HEK293 (cell line): ENCODE data around the gene TSPEAR.

Source experiments
- CTCF ChIA-PET: fragments of 350-600 bp; formaldehyde crosslinking; extraction: SDS; loops from one replicate; lab custom pipeline; 2021; ENCODE audit warnings: antibody characterized with exemption; lab: Yijun Ruan, JAX
- POLR2A ChIA-PET: fragments of 300-600 bp; formaldehyde crosslinking; extraction: SDS; loops from one replicate; lab custom pipeline; 2020; ENCODE audit warnings: antibody characterized with exemption, inconsistent platforms; lab: Yijun Ruan, JAX
- H3K27ac ChIP-seq: fragments of 200-500 bp; sonication (Bioruptor generic); 2 replicates; pipeline ENCODE4 v1.5.1; 2014; ENCODE audit warnings: low read depth, low read length, control low read depth, inconsistent platforms; ENCODE audit errors: extremely low read depth
- H3K36me3 ChIP-seq, 2 experiments: fragments of 200-500 bp in 1 of 2; sonication (Bioruptor generic) in 1 of 2; 1 replicate in 1 of 2; 2 replicates in 1 of 2; pipeline ENCODE4 v1.5.1; 2014 to 2017; ENCODE audit warnings: inconsistent platforms in 2 of 2, low read length in 2 of 2; ENCODE audit not compliant: control insufficient read depth in 2 of 2, insufficient read depth in 1 of 2
- H3K4me1 ChIP-seq: fragments of 200-500 bp; sonication (Bioruptor generic); 2 replicates; pipeline ENCODE4 v1.5.1; 2014; ENCODE audit warnings: mild to moderate bottlenecking, low read length, inconsistent platforms; ENCODE audit not compliant: control insufficient read depth, insufficient read depth
- H3K4me3 ChIP-seq: 2 replicates; pipeline ENCODE4 v1.5.1; 2011; ENCODE audit warnings: low read depth, mild to moderate bottlenecking, control low read depth, low read length, moderate library complexity
- H3K9me3 ChIP-seq: fragments of 200-500 bp; sonication (Bioruptor generic); 2 replicates; pipeline ENCODE4 v1.5.1; 2014; ENCODE audit warnings: low read depth, low read length, inconsistent platforms; ENCODE audit not compliant: control insufficient read depth, insufficient read depth
- BCL11B ChIP-seq: fragments of 450-650 bp; formaldehyde crosslinking; IDR thresholded peaks from 2 replicates; pipeline ENCODE4 v1.5.1; 2016; ENCODE audit warnings: low read depth, missing biosample characterization, missing genetic modification characterization
- EGR2 ChIP-seq: fragments of 450-650 bp; formaldehyde crosslinking; IDR thresholded peaks from 2 replicates; pipeline ENCODE4 v1.5.1; 2016; ENCODE audit warnings: low read depth, missing biosample characterization, missing genetic modification characterization
- ZFHX2 ChIP-seq: fragments of 450-650 bp; formaldehyde crosslinking; conservative IDR thresholded peaks from 2 replicates; pipeline ENCODE4 v1.5.1; 2016; ENCODE audit warnings: missing biosample characterization, missing genetic modification characterization
- ZNF10 ChIP-seq: fragments of 450-650 bp; formaldehyde crosslinking; IDR thresholded peaks from 2 replicates; pipeline ENCODE4 v1.5.1; 2017; ENCODE audit warnings: missing biosample characterization, missing genetic modification characterization
- ZNF112 ChIP-seq: fragments of 450-650 bp; formaldehyde crosslinking; IDR thresholded peaks from 2 replicates; pipeline ENCODE4 v1.5.0; 2017; ENCODE audit warnings: missing biosample characterization, missing genetic modification characterization
- ZNF121 ChIP-seq: fragments of 450-650 bp; formaldehyde crosslinking; IDR thresholded peaks from 2 replicates; pipeline ENCODE4 v1.5.1; 2016; ENCODE audit warnings: missing biosample characterization, missing genetic modification characterization
- ZNF311 ChIP-seq: fragments of 450-650 bp; formaldehyde crosslinking; IDR thresholded peaks from 2 replicates; pipeline ENCODE4 v1.5.1; 2017; ENCODE audit warnings: missing biosample characterization, missing genetic modification characterization, borderline replicate concordance
- ZNF433 ChIP-seq: fragments of 450-650 bp; formaldehyde crosslinking; IDR thresholded peaks from 2 replicates; pipeline ENCODE4 v1.5.1; 2016; ENCODE audit warnings: missing biosample characterization, missing genetic modification characterization, low read depth
- ZNF501 ChIP-seq: fragments of 450-650 bp; formaldehyde crosslinking; IDR thresholded peaks from 2 replicates; pipeline ENCODE4 v1.5.1; 2016; ENCODE audit warnings: missing biosample characterization, missing genetic modification characterization
- ZNF768 ChIP-seq: fragments of 450-650 bp; formaldehyde crosslinking; IDR thresholded peaks from 2 replicates; pipeline ENCODE4 v1.5.1; 2018; ENCODE audit warnings: missing biosample characterization, mild to moderate bottlenecking, missing genetic modification characterization
- ZNF777 ChIP-seq: fragments of 450-650 bp; formaldehyde crosslinking; IDR thresholded peaks from 2 replicates; pipeline ENCODE4 v1.5.1; 2017; ENCODE audit warnings: missing biosample characterization, missing genetic modification characterization, borderline replicate concordance
- ZNF791 ChIP-seq: fragments of 450-650 bp; formaldehyde crosslinking; IDR thresholded peaks from 2 replicates; pipeline ENCODE4 v1.5.1; 2016; ENCODE audit warnings: missing biosample characterization, missing genetic modification characterization
- ZXDB ChIP-seq: fragments of 450-650 bp; formaldehyde crosslinking; IDR thresholded peaks from 2 replicates; pipeline ENCODE4 v1.5.1; 2016; ENCODE audit warnings: missing biosample characterization, missing genetic modification characterization
- TF ChIP-seq, protein P1 (sequence below): fragments of 450-650 bp; formaldehyde crosslinking; IDR thresholded peaks from 2 replicates; pipeline ENCODE4 v1.5.1; 2016; ENCODE audit warnings: missing biosample characterization, missing genetic modification characterization
- TF ChIP-seq, protein P2 (sequence below): sonication (generic); formaldehyde crosslinking; IDR thresholded peaks from 2 replicates; pipeline ENCODE4 v1.8.1; 2022; ENCODE audit warnings: mild to moderate bottlenecking, moderate library complexity, missing genetic modification reagents
- TF ChIP-seq, protein P3 (sequence below): fragments of 450-650 bp; formaldehyde crosslinking; IDR thresholded peaks from 2 replicates; pipeline ENCODE4 v1.5.1; 2016; ENCODE audit warnings: missing biosample characterization, missing genetic modification characterization
- TF ChIP-seq, protein P4 (sequence below): fragments of 450-650 bp; formaldehyde crosslinking; IDR thresholded peaks from 2 replicates; pipeline ENCODE4 v1.5.1; 2016; ENCODE audit warnings: missing biosample characterization, missing genetic modification characterization

Gene TSPEAR

DNA sequence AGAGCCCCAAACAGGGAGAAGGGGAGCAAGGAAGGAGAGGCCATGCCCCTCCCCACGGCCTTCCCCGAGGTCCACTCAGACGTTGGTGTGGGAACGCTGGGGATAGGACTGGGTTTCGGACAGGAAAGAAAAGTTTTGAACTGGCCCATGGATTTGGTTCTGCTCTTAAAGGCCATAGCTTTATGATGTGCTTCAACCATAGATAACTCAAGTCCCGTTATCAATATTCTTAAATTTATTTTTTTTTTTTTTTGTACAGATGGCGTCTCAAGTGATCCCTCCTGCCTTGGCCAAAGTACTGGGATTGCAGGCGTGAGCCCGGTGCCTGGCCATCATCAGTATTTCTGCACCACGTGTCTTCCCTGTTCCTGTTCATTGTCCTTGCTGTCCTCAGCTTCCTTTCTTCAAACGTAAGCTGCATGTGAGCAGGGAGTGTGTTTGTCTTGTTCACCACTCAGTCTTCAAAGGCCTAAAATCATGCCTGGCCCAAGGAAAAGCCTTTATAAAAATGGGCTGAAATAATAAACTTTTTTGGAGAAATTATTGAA, 170.6 kb downstream of the TSPEAR start (continued):
- TF ChIP-seq, protein P1, sequence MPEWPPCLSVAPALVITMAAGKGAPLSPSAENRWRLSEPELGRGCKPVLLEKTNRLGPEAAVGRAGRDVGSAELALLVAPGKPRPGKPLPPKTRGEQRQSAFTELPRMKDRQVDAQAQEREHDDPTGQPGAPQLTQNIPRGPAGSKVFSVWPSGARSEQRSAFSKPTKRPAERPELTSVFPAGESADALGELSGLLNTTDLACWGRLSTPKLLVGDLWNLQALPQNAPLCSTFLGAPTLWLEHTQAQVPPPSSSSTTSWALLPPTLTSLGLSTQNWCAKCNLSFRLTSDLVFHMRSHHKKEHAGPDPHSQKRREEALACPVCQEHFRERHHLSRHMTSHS = no peak
- TF ChIP-seq ZNF791 (tag by site-specific recombination) (no peak), ZNF433 (tag by site-specific recombination) (no peak)
- TF ChIP-seq, protein P2, sequence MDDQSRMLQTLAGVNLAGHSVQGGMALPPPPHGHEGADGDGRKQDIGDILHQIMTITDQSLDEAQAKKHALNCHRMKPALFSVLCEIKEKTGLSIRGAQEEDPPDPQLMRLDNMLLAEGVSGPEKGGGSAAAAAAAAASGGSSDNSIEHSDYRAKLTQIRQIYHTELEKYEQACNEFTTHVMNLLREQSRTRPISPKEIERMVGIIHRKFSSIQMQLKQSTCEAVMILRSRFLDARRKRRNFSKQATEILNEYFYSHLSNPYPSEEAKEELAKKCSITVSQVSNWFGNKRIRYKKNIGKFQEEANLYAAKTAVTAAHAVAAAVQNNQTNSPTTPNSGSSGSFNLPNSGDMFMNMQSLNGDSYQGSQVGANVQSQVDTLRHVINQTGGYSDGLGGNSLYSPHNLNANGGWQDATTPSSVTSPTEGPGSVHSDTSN (CRISPR knock-in tag) = no peak

- ChIA-PET CTCF (interaction anchor here (0.8 kb wide), 1 partner anchor 20 kb away, joined by 3 read pairs; no protein-coding TSS in a partner anchor), POLR2A (no interaction called here)
Observed at GRCh38 chr21:44539991-44540666, 171.2 kb downstream of the TSPEAR start, which contains the start of gene KRTAP10-1. Gene KRTAP10-1, minus strand, starts transcription at chr21:44540195. Its CDS starts 45 bp downstream, at chr21:44540150.

DNA sequence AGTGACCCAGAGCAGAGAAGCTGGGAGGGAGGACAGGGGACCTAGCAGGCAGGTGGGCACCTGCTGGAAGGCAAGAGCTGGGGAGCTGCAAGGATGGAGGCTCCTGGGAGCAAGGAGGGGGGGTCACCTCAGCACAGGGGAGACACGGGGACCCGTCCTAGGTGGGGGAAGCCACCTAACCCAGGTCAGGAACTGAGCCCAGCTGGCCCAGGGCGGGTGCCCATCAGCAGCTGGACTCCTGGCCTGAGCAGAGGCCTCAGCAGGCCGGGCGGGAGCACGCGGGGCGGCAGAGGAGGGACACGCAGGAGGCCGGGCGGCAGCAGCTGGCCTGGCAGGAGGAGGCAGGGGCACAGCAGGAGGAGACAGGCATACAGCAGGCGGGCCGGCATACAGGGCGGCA, 172.3 kb downstream of the TSPEAR start:
- no peak for TF ChIP-seq ZNF777 (tag by site-specific recombination)
- TF ChIP-seq ZNF10 (tag by site-specific recombination) = no peak
- no peak for TF ChIP-seq ZNF768 (tag by site-specific recombination)
- TF ChIP-seq, protein P3, sequence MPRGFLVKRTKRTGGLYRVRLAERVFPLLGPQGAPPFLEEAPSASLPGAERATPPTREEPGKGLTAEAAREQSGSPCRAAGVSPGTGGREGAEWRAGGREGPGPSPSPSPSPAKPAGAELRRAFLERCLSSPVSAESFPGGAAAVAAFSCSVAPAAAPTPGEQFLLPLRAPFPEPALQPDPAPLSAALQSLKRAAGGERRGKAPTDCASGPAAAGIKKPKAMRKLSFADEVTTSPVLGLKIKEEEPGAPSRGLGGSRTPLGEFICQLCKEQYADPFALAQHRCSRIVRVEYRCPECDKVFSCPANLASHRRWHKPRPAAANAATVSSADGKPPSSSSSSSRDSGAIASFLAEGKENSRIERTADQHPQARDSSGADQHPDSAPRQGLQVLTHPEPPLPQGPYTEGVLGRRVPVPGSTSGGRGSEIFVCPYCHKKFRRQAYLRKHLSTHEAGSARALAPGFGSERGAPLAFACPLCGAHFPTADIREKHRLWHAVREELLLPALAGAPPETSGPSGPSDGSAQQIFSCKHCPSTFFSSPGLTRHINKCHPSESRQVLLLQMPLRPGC (tag by site-specific recombination) = no peak
- no peak for TF ChIP-seq BCL11B (tag by site-specific recombination)
- TF ChIP-seq, protein P4, sequence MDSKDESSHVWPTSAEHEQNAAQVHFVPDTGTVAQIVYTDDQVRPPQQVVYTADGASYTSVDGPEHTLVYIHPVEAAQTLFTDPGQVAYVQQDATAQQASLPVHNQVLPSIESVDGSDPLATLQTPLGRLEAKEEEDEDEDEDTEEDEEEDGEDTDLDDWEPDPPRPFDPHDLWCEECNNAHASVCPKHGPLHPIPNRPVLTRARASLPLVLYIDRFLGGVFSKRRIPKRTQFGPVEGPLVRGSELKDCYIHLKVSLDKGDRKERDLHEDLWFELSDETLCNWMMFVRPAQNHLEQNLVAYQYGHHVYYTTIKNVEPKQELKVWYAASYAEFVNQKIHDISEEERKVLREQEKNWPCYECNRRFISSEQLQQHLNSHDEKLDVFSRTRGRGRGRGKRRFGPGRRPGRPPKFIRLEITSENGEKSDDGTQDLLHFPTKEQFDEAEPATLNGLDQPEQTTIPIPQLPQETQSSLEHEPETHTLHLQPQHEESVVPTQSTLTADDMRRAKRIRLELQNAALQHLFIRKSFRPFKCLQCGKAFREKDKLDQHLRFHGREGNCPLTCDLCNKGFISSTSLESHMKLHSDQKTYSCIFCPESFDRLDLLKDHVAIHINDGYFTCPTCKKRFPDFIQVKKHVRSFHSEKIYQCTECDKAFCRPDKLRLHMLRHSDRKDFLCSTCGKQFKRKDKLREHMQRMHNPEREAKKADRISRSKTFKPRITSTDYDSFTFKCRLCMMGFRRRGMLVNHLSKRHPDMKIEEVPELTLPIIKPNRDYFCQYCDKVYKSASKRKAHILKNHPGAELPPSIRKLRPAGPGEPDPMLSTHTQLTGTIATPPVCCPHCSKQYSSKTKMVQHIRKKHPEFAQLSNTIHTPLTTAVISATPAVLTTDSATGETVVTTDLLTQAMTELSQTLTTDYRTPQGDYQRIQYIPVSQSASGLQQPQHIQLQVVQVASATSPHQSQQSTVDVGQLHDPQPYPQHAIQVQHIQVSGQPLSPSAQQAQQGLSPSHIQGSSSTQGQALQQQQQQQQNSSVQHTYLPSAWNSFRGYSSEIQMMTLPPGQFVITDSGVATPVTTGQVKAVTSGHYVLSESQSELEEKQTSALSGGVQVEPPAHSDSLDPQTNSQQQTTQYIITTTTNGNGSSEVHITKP = no peak
- TF ChIP-seq ZNF311 = no peak
- TF ChIP-seq EGR2 = no peak
- TF ChIP-seq ZNF501 (tag by site-specific recombination) = no peak
- TF ChIP-seq ZNF112 (tag by site-specific recombination) = no peak
- no peak for TF ChIP-seq ZNF121
- TF ChIP-seq ZFHX2 (tag by site-specific recombination) = no peak
- H3K9me3 ChIP-seq = no peaks in the 10 kb centered on the region
- CTCF ChIA-PET = no interaction called here
- POLR2A ChIA-PET = no interaction called here
- no peaks in the 10 kb centered on the region for H3K36me3 ChIP-seq
- H3K4me3 ChIP-seq = no peak overlapping the region
- no peaks in the 10 kb centered on the region for H3K4me1 ChIP-seq
- no peak overlapping the region for H3K27ac ChIP-seq

More at GRCh38 chr21:44539991-44540666, 171.2 kb downstream of the TSPEAR start, which contains the start of gene KRTAP10-1:
- no peaks in the 10 kb centered on the region for H3K4me1 ChIP-seq
- H3K36me3 ChIP-seq = no peaks in the 10 kb centered on the region
- TF ChIP-seq ZNF121 (no peak), ZXDB (no peak)
- no peak within 1 kb of the TSS for H3K4me3 ChIP-seq
- no peaks in the 10 kb centered on the region for H3K9me3 ChIP-seq
- no peak within 1 kb of the TSS for H3K27ac ChIP-seq
